Right lung (tissue), 10 donors: Measurements from ENCODE around the gene HAP1. TPM values are rescaled to one million over a fixed set of nuclear protein-coding genes. Genes with fewer than 3 reads are reported as not detected.
"Not testable (repeated sequence)": the region's sequence is repeated elsewhere in the genome, so short reads cannot be mapped to it uniquely, and the experiment has no call there.

Source experiments
- DNase-seq, 2 donors: peaks; one replicate each; pipeline ENCODE4 v3.0.0-alpha.2; 2013
- long read RNA-seq, 8 donors: transcript quantifications; one replicate each; lab custom pipeline, GENCODE V29; 2026
- polyA plus RNA-seq, 5 donors: library from polyadenylated mRNA; unstranded; fragments of 120-200 nt; gene quantifications; one replicate each; pipeline versions ENCODE4 v1.2.1 to v1.2.3, GENCODE V29; 2013; ENCODE audit warnings: inconsistent platforms in 1 of 5, low replicate concordance in 1 of 5; ENCODE audit not compliant: insufficient read length in 5 of 5, insufficient read depth in 1 of 5

HAP1 gene
- polyA plus RNA-seq: under 1 TPM; 0.18 to 0.60 (median 0.49) TPM
- long read RNA-seq, donor 1: 0 reads
- long read RNA-seq, donor 2: 0 reads
- long read RNA-seq, donor 3: 0 reads
- long read RNA-seq, donor 4: 0 reads
- long read RNA-seq, donor 5: 0 reads
- long read RNA-seq, donor 6: 0 reads
- long read RNA-seq, donor 7: 0 reads
- long read RNA-seq, donor 8: 0 reads

DNA sequence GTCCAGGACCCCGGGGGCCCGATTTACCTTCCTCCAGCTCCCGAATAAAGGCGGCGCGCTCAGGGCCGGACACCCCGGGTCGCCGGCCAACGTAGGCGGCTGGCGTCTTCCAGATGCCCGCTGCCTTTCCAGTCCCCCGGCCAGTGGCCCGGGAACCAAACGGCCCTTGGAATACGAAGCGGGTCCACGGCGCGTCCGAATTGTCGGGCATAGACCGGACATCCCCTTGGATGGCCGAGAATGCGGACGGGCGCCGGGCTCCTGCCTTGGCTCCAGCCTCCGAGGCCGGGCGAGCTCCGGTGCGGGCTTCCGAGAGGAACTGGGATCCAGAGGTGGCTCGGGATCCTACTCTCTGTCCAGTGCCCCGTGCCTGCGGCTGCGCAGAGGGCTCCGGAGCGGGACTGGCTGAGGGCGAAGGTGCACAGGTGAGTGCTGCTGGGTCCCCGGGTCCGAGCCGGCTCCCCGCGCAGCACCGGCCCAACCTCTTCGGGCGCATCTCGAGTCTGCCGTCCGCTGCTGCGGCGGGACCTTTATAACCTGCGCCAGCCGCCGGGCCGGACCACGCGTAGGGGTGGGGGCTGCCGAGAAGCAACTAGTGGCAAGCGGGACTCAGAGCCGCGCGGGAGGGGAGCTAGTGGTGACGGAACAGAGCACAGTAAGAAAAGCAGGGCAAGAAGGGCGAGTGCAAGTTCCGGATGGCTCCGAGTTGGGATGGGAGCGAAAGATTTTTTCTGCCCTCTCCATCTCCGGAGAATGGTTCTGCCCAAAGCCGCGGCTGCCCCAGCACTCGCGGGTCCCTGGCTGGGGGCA, at the start of gene HAP1:
Gene HAP1 (minus strand): TSS at position 505 of the 810 bp plus-strand sequence. CDS start 9 bp downstream, at position 496.
- peak in 1 of 2 donors; percentile 17 for DNase-seq

DNA sequence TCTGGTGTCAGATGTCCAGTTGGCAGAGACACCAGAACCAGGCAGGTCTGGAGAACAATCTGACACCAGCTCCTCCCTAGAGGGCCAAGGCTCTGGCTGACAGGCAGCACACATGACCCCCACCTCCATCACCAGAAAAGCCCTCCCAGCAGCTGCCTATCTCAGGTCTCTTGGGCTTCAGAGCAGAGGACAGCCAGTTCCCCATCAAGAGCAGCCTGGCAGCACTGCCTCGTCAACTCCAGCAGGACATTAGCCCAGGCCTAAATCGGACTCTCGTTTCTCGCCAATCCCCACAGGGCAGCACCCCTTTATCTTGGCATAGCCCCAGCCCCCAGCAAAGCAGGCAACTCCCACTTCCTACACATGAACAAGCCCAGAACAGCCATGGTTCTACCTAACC, 47.7 kb upstream of the HAP1 start:
- DNase-seq: no peak

DNA sequence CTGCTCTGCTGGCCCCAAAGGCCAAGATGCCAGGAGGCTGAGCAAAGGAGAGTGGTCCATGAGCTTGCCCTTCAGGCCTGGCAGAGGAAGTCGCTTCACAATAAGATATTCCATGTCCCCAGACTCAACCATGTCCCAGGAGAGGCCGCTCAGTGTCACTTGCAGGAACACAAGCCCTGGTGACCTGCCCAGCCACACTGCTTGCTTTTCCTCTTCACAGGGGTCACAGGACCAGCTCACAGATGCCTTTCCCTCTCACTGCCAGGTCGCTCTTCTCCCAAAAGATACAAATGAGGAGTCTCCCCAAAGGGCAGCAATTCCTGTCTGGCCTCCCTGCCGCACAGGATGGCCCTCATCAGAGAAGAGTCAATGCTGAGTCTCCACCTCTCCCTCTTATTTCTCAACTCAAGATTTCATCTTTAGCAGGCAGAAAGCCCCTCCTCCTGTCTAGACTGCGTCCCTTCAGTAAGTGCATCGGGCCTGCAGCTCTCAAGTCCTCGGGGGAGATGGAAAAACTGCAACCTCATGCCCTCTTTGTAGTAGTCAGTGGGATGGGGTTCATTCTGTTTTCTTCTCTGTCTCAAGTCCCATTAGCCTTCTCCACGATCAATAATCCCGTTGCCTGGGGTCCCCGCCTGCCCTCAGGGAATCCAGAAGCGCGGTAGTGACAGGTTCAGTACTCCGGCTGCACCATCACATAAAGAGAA, 47.1 kb upstream of the HAP1 start:
- no peak for DNase-seq

GRCh38 chr17:41779954-41780353, 45.5 kb upstream of the HAP1 start:
- DNase-seq: no peak

DNA sequence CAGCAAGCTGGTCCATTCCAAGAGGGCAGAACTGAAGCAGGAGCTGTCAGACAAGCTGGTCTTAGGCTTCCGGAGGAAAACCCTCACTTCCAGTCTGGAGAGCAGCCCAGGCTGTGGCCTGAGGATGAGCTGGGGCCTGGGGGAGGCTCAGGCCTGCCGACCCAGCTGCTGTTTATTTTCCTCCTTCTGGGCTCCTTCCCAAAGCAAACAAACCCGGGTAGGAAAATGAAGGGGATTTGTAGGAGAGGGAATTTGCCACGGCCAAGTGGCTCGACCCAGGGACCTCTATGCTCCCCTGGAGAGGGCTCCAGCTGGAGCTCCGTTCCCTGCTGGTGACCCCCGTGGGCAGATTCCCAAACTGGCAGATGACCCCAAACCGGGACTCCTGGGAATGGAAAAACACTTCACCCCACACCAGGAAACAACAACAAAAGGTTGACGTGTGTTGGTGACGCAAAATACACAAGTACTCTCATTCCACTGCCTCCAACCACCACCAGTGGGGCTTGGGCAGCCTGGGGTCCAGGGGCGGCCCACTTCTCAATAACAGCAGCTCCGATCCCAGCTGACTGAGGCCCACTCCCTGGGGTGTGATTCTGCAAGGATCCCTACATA, 43.2 kb upstream of the HAP1 start:
- peak; percentile 88 to 89 for DNase-seq

GRCh38 chr17:41777157-41777573, 42.7 kb upstream of the HAP1 start:
- no peak for DNase-seq

- not testable (repeated sequence) for DNase-seq
These were observed 41.9 kb upstream of the HAP1 start for GRCh38 chr17:41776262-41776900.

DNA sequence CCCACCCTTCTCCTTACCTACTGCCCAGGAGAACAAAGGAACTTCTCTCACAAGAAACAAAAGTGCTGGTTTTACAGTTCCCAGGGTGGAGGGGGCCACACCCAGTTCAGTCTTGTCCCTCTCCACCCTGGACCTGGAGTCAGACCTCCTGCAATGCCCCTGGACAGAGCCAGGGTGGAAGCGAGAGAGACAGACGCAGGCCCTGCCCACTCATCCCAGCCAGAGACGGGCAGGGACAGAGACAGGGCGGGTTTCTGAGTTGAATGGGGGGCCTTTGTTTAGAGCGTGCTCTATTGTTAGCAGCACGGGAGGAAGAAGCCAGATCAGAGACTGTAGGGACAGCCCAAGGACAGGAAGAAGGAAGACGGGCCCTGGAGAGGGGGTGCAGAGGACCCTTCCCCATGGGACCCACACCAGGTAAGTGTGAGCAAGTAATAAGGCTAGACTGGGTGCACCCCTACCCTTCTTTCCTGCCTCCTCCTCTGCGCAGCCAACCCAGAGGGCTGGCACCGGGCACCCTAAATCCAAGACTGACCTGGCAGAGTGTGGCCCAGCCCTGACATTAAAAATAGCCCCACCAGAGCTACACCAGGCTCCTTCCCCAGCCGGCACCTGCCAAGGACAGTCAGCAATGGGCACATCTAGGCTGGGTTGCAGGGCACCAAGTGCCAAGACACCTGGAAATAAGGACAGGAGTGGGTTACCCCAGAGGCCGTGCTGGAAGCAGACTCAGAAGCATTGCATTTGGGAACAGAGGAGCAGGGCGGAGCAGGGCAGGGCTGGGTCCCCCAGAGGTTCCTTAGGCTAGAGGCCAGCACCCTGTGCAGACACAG, 41.2 kb upstream of the HAP1 start:
- DNase-seq: no peak

- DNase-seq: no peak
These were observed 39.3 kb upstream of the HAP1 start for GRCh38 chr17:41773731-41774193.

DNA sequence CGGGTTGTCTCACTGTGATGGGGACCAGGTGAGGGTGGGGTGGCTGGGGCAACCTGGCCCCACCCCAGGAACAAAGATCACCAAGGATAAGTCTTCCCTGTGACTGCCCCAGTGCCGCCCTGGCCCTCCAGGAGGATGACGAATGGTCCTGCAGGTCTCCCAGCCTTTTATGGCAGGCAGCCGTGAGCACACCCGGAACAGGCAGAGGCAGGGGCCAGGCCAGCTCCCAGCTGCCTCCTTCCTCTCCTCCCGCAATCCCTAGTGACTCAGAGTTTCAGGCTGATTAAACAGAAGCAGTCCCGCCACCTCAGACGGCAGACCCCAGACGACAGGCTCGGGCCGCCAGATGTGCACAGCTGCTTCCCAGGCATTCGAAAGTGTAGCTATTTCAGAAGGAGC, 38.7 kb upstream of the HAP1 start:
- peak; percentile 68 to 73 for DNase-seq

GRCh38 chr17:41772586-41773189, 38.2 kb upstream of the HAP1 start:
- no peak for DNase-seq

- DNase-seq: peak in 1 of 2 donors; percentile 44
These were observed 37.8 kb upstream of the HAP1 start for GRCh38 chr17:41772218-41772585.

GRCh38 chr17:41771389-41772206, 37.2 kb upstream of the HAP1 start:
- DNase-seq: no peak

- DNase-seq: no peak
These were observed 35.5 kb upstream of the HAP1 start for GRCh38 chr17:41769985-41770384.

DNA sequence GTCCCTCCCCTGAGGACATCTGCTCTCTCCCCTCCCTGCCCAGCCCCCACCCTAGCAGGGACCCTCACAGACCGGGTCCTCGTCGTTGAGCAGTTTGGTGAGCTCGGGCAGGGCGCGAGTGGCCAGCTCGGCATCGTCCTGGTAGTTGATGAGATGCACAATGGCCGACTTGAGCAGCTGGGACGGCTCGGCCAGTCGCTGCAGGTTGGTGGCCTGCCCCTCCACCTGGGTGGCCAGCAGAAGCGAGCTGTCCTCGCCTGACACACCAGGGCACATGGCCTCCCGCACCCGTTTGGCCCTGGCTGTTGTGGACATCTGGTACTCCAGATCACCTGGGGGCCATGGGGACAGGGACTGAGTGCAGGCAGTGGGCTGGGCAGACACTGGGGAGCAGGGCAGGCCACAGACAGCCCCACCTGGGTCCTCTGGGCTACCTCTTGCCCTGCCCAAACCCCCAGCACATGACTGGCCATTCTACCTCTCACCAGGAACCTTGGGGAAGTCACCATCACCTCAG, 35.0 kb upstream of the HAP1 start:
- no peak for DNase-seq

GRCh38 chr17:41768682-41769288, 34.3 kb upstream of the HAP1 start:
- no peak for DNase-seq

DNA sequence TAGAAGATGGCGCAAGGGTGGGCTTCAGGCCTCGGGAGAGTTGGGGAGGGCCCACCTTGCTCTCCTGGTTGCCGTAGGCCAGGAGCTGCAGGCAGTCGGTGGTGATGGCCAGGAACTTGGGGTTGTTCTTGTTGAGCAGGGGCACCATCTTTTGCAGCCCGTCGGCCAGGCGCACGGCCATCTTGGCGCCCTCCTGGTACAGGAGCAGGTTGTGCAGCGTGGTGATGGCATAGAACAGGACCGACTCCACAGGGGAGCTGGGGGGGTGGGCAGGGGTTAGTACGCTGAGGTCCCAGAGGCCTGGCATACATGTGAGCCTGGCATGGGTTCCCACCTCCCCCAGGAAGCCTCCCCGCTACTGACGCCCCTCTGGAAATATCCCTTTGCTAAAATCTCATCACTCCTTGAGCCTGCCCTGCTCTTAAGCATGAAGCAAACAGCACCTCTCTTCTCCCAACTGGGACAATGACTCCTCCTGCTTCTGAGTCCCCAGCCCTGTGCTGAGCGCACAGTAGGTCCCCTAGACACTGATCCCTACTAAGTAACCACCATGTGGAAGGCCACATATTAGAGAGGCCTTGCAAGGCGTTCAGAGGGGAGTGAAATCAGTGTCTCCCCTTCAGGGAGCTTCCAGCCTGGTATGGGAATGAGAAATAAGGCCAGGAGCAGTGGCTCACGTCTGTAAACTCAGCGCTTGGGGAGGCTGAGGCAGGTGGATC, 33.0 kb upstream of the HAP1 start:
- DNase-seq: no peak

DNA sequence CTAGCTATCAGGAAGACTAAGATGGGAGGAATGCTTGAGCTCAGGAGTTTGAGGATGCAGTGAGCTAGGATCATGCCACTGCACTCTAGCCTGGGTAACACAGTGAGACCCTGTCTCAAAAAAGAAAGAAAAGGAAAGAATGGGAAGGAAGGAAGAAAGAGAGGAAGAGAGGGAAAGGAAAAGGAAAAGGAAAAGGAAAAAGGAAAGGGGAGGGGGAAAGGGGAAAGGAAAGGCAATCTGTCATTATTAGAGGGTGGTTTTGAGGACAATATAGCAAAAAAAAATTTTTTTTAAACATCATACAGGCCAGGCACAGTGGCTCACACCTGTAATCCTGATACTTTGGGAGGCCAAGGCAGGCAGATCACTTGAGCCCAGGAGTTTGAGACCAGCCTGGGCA, 31.7 kb upstream of the HAP1 start:
- no peak for DNase-seq
